Gastrocnemius medialis (tissue), 4 donors: ENCODE results near the gene NCOR2. TPM values are rescaled to one million over a fixed set of nuclear protein-coding genes. Genes with fewer than 3 reads are reported as not detected.
A peak's percentile ranks its signal among the peaks of the same experiment; 100 is the strongest.
"Not testable (repeated sequence)": the region's sequence is repeated elsewhere in the genome, so short reads cannot be mapped to it uniquely, and the experiment has no call there.

Experiments
- ATAC-seq, 2 donors: fragments of 150-250 bp; one replicate each; pipeline ENCODE4 v1.9.1; 2016
- DNase-seq, 2 donors: peaks; one replicate each; pipeline ENCODE4 v3.0.0-alpha.2; 2019
- H3K27ac ChIP-seq, 4 donors: fragments of 200-600 bp; sonication (generic); 1 replicate in 1 of 4; 2 replicates in 3 of 4; pipeline ENCODE4 v1.5.1; 2016 to 2018; ENCODE audit warnings: mild to moderate bottlenecking in 2 of 4, moderate library complexity in 1 of 4
- H3K27me3 ChIP-seq, 3 donors: fragments of 200-600 bp; sonication (generic) in 2 of 3; 1 replicate in 1 of 3; 2 replicates in 2 of 3; pipeline versions ENCODE4 v1.5.1 to v1.6.0; 2016 to 2019; ENCODE audit warnings: mild to moderate bottlenecking in 1 of 3, moderate library complexity in 1 of 3
- H3K36me3 ChIP-seq, 2 donors: fragments of 200-600 bp; sonication (generic) in 1 of 2; one replicate each; pipeline ENCODE4 v1.5.1; 2017 to 2018
- H3K4me1 ChIP-seq, 2 donors: fragments of 200-600 bp; sonication (generic) in 1 of 2; one replicate each; pipeline ENCODE4 v1.5.1; 2016 to 2017; ENCODE audit warnings: mild to moderate bottlenecking in 2 of 2
- H3K4me3 ChIP-seq, 4 donors: fragments of 200-600 bp; sonication (generic) in 3 of 4; 1 replicate in 1 of 4; 2 replicates in 3 of 4; pipeline ENCODE4 v1.5.1; 2016 to 2019; ENCODE audit warnings: mild to moderate bottlenecking in 2 of 4
- H3K9me3 ChIP-seq, 3 donors: fragments of 200-600 bp; sonication (generic) in 2 of 3; 1 replicate in 1 of 3; 2 replicates in 2 of 3; pipeline ENCODE4 v1.5.1; 2016 to 2019
- CTCF ChIP-seq, 5 experiments: fragments of 450-650 bp in 3 of 5; fragments of 200-600 bp in 2 of 5; sonication (generic) in 2 of 5; IDR thresholded peaks in 4 of 5; conservative IDR thresholded peaks in 1 of 5; 1 replicate in 4 of 5; 2 replicates in 1 of 5; pipeline ENCODE4 v1.5.1; 2016 to 2019; ENCODE audit warnings: antibody characterized with exemption in 5 of 5, mild to moderate bottlenecking in 3 of 5, moderate library complexity in 3 of 5
- POLR2A ChIP-seq, 2 donors: fragments of 450-650 bp; IDR thresholded peaks; one replicate each; pipeline ENCODE4 v1.6.1; 2017; ENCODE audit warnings: antibody characterized with exemption in 2 of 2, mild to moderate bottlenecking in 2 of 2, moderate library complexity in 2 of 2
- in situ Hi-C, 4 donors: fragments of 200-750 bp; cut with MboI; loops; one replicate each; pipeline versions ENCODE4 v1.15.0 to v1.8.0; 2017; ENCODE audit warnings: low sequenced_read_pairs in 4 of 4
- intact Hi-C: fragments of 100-400 bp; cut with DNase I; formaldehyde crosslinking; loops from one replicate; pipeline ENCODE4 v1.15.1; 2023; ENCODE audit warnings: low total_unique reads
- total RNA-seq, 4 donors: library from RNA; depleted of rRNA; stranded (reverse); fragments of >200 nt; gene quantifications; one replicate each; pipeline versions ENCODE4 v1.1.0 to v1.2.3, GENCODE V29; 2016

NCOR2 gene
- total RNA-seq, 4 donors from 2014 or later, result 37.7 to 123 (median 105) TPM

GRCh38 chr12:124586756-124587155 is 19.3 kb upstream of the NCOR2 start:
- no peak for TF ChIP-seq POLR2A (IDR thresholded peaks at IDR 0.05)
- TF ChIP-seq CTCF (IDR thresholded peaks at IDR 0.05 in 4 of 5, conservative IDR thresholded peaks at IDR 0.05 in 1 of 5), result no peak
- ATAC-seq (peak; percentile 54 to 59), DNase-seq (no peak)
- Histone ChIP-seq H3K27ac (no peak overlapping the region), H3K9me3 (no peaks in the 10 kb centered on the region), H3K4me1 (peaks cover 16 to 19% of the 10 kb centered on the region in 2 donors), H3K36me3 (no peaks in the 10 kb centered on the region), H3K27me3 (no peaks in the 10 kb centered on the region), H3K4me3 (no peak overlapping the region)
- in situ Hi-C loops, result loop anchor here in 1 of 4 donors (10.0 kb wide), 1 partner anchor 48 kb away; no protein-coding TSS in a partner anchor
- intact Hi-C loops, result no loop called here

GRCh38 chr12:124584494-124584893 is 17.1 kb upstream of the NCOR2 start:
- ATAC-seq, H3K36me3 ChIP-seq, H3K9me3 ChIP-seq, intact Hi-C loops, H3K27me3 ChIP-seq, H3K27ac ChIP-seq, DNase-seq, H3K4me3 ChIP-seq: not testable (repeated sequence)
- peaks cover 16 to 19% of the 10 kb centered on the region in 2 donors for H3K4me1 ChIP-seq
- in situ Hi-C loops, result loop anchor here in 1 of 4 donors (10.0 kb wide), 1 partner anchor 50 kb away; no protein-coding TSS in a partner anchor

GRCh38 chr12:124583854-124584253 is 16.4 kb upstream of the NCOR2 start:
- DNase-seq (no peak), ATAC-seq (no peak)
- Histone ChIP-seq H3K4me1 (peaks cover 11 to 12% of the 10 kb centered on the region in 2 donors), H3K27ac (no peak overlapping the region), H3K27me3 (no peaks in the 10 kb centered on the region), H3K36me3 (no peaks in the 10 kb centered on the region), H3K9me3 (no peaks in the 10 kb centered on the region), H3K4me3 (no peak overlapping the region)
- TF ChIP-seq CTCF (IDR thresholded peaks at IDR 0.05 in 4 of 5, conservative IDR thresholded peaks at IDR 0.05 in 1 of 5) (no peak), POLR2A (IDR thresholded peaks at IDR 0.05) (no peak)
- in situ Hi-C loops (loop anchor here in 1 of 4 donors (10.0 kb wide), 1 partner anchor 51 kb away; no protein-coding TSS in a partner anchor), intact Hi-C loops (no loop called here)

GRCh38 chr12:124582108-124582424 is 14.7 kb upstream of the NCOR2 start:
- Histone ChIP-seq H3K9me3 (no peaks in the 10 kb centered on the region), H3K4me1 (peaks cover 5 to 8% of the 10 kb centered on the region in 2 donors), H3K27ac (no peak overlapping the region), H3K4me3 (no peak overlapping the region), H3K36me3 (no peaks in the 10 kb centered on the region), H3K27me3 (no peaks in the 10 kb centered on the region)
- in situ Hi-C loops (loop anchor here in 1 of 4 donors (10.0 kb wide), 1 partner anchor 53 kb away; no protein-coding TSS in a partner anchor), intact Hi-C loops (no loop called here)
- ATAC-seq (no peak), DNase-seq (no peak)
- TF ChIP-seq POLR2A (IDR thresholded peaks at IDR 0.05), result no peak
- no peak for TF ChIP-seq CTCF (IDR thresholded peaks at IDR 0.05 in 4 of 5, conservative IDR thresholded peaks at IDR 0.05 in 1 of 5)

- Histone ChIP-seq H3K27ac (no peak overlapping the region), H3K9me3 (no peaks in the 10 kb centered on the region), H3K4me1 (peaks cover 2 to 3% of the 10 kb centered on the region in 2 donors), H3K36me3 (no peaks in the 10 kb centered on the region), H3K27me3 (no peaks in the 10 kb centered on the region), H3K4me3 (no peak overlapping the region)
- TF ChIP-seq CTCF (IDR thresholded peaks at IDR 0.05 in 4 of 5, conservative IDR thresholded peaks at IDR 0.05 in 1 of 5) (no peak), POLR2A (IDR thresholded peaks at IDR 0.05) (no peak)
- in situ Hi-C loops, result loop anchor here in 1 of 4 donors (10.0 kb wide), 1 partner anchor 53 kb away; no protein-coding TSS in a partner anchor
- no peak for DNase-seq
- no peak for ATAC-seq
- intact Hi-C loops, result no loop called here
Measured at GRCh38 chr12:124581307-124582107, 14.1 kb upstream of the NCOR2 start.
